HG03565 (cell line): ENCODE measurements around the gene PKN1.
A peak's percentile ranks its signal among the peaks of the same experiment; 100 is the strongest.
"Not testable (repeated sequence)": the region's sequence is repeated elsewhere in the genome, so short reads cannot be mapped to it uniquely, and the experiment has no call there.

Source experiments
- ATAC-seq: cut with Tn5 transposase; IDR thresholded peaks from one replicate; pipeline ENCODE4 v1.9.1; 2021; ENCODE audit warnings: mild to moderate bottlenecking, moderate library complexity; ENCODE audit not compliant: unreplicated experiment

Gene PKN1

DNA sequence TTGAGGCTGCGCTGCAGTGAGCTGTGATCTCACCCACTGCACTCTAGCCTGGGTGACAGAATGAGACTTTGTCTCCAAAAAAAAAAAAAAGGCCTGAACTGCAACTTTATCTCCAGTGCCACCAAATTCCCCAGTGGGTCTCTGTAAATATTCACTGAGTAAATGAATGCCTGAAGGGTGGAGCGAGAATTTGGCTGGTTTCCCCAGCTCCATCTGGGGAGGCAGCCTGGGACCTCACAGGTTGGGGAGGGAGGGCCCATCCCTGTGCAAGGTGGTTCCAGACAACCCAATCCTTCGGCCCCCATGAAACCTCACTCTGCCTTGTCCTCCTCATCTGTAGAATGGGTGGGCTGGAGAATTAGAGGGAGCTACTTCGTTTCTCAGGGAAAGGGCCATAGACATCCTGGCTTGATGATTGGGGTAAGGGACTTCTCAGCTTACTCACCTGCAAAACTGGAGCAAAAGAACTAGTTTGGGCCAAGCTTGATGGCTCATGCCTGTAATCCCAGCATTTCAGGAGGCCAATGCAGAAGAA is 4.2 kb upstream of the PKN1 start:
- no peak for ATAC-seq

DNA sequence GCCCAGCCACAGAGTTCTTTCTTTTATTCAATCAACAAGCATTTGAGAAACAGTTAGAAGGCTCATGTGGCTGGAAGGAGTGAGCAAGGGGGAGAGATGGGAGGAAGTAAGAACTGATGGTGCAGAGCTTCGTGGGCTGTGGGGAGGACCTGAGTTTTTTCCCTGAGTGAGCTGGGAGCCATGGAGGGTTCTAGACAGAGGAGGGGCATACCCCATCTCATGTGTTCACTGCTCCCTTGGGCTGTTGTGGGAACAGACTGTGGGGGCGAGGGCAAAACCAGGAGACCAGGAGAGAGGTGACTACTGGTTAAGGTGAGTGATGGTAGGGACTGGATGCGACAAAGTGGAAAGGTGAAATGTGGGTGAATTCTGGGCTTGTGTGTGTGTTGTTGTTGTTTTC is 2.4 kb upstream of the PKN1 start:
- ATAC-seq = no peak

DNA sequence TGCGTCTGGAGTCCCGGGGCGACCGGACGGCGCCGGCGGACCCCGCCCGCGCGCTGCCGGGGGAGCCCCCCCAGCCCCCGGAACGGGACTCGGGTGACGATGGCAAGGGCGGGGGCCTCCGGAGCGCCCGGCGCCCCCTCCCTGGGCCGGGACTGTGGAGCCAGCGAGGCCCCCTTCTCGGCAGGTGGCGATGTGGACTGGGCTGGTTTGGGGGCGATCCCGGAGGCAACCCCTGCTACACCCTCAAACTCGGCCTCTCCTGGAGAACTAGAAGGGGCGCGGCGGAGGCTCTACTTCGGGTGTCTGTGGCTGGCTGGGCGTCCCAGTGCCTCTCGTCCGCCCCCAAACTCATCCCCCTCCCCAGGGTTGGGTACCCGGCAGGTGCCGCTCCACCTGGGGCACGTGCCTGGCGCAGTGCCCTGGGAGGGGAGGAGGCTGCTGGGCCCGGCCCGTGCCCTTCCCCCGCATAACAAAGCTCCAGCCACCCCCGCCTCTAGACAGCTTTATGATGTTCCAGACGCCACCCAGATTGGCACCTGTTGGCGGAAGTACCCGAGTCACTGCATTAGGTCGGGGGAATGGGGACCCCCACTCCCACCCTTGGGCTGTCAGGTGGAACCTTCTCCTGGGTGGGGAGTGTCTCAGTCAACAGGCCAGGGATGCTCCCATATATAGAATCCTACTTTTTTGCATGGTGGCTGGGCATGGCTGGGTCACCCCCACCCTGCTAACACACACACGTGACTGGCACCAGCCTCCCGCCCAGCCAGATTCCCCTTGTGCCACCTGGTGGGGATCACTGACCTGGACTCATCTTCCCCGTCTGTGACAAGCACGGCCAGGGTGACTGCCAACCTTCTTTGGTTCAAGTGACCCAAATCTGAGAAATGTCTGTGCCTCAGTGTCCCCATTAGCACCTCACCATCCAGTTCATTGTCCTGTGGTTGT is 722 bp downstream of the PKN1 start:
- ATAC-seq = no peak

DNA sequence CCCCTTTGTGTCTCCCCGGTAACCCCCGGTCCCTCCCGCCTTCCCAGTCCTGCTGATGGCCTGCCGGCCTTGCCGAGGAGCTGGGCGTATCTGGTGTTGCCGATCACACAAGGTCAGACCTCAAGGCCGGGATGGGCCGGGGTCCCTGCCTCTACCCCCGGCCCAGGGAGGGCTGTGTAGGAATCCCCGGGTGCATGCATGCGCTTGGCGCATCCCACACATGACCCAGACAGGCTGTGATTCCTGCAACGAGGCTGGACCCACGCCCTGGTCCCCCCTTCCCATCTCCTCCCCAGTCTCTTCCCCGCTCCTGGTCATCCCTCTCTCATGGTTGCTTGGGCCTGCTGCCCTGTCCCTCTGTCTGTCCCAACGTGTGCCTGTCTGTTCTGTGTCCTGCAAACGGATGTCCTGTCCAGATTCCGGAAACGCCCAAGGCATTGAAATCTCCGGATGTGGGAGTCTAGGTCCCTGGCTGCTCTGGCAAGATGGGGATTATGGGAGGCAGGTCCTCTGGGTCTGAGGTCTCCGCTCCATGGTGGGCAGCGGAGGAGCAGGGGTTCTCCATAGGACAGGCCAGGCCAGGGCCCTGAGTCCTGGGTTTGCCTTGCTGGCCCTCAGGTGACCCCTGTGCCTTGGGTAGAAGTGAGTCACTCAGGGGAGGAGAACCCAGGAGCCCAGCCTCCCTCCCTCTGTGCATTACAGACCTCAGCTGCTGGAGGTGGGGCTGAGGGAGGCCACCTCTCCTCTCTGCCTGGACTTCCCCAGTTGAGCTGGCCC is 1.6 kb downstream of the PKN1 start:
- no peak for ATAC-seq

DNA sequence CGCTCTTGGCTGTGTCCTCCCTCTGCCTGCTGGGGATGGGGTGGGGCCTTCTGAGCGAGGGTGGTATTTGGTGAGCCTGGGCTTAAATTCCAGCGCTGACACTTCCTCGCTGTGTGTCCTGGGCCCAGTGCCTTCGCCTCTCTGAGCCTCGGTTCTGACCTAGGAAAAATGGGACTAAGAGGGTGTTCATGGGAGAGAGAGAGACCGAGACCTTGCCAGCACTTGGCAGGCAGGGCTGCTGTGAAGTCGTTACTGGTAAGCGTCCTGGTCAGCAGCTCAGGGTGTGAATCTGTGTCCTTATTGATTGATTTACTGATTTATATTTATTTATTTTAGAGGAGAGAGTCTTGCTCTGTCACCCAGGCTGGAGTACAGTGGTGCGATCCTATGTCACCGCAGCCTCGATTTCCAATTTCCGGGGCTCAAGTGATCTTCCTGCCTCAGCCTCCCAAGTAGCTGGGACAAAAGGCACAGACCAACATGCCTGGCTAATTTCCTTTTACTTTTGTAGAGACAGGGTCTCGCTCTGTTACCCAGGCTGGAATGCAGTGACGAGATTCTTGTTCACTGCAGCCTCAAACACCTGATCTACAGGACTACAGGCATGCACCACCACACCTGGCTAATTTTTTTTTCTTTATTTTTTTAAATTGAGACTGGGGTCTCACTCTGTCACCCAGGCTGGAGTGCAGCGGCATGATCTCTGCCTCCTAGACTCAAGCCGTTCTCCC is 2.4 kb downstream of the PKN1 start:
- no peak for ATAC-seq

DNA sequence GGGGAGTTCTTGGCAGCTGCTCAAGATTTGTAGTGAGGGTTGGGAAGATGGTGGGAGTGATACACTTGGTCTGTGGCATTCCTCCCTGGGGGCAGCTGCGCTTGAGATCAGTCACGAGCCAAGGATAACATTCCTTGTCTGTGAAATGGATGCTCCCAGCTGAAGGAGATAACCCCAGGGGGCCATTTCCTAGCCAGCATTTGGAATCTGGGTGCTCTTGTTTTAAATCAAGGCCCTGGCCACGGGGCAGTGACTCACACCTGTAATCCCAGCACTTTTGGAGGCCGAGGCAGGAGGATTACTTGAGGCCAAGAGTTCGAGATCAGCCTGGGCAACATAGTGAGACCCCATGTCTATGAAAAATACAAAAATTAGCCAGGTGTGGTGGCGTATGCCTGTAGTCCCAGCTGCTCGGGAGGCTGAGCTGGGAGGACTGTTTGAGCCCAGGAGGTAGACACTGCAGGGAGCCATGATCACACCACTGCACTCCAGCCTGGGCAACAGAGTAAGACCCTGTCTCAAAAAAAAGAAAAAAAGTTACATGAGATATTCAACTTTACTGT is 4.6 kb downstream of the PKN1 start:
- ATAC-seq = no peak

DNA sequence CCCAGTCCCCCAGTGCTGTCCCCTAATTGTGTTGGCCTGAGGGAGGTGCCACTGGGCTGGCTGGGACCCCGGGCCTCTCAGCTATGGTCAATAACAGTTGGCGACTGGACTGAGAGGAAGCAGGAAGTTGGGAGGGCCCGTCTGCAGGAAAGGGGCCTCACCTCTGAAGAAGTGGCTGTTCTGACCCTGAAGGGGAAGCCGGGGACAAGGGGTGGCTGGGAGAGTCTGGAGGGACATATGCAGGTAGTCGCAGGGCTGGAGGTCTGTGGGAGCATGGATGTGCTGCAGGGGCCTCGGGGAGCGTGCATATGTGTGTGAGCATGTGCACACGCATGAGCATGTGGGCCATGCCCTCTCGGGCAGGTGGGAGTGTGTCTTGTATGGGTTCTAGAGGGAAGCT is 5.9 kb downstream of the PKN1 start:
- no peak for ATAC-seq

DNA sequence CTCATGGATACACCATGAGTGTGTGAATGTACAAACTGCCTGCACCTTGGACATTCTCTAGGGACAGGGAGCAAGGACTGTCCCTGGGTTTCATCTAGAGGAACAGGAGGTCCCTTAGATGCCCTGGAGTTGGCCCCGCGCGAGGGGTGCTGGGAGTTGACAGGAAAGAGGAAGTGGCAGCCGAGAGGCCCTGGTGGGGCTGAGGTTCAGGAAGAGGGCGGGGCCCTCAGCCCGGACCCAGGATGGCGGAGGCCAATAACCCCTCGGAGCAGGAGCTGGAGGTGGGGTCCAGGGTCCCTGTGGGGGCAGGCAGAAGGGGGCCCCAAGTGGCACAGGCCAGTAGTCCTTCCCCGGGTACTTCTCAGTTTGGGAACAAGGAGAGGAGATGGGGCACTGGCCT is 6.9 kb downstream of the PKN1 start:
- ATAC-seq = peak; percentile 60

DNA sequence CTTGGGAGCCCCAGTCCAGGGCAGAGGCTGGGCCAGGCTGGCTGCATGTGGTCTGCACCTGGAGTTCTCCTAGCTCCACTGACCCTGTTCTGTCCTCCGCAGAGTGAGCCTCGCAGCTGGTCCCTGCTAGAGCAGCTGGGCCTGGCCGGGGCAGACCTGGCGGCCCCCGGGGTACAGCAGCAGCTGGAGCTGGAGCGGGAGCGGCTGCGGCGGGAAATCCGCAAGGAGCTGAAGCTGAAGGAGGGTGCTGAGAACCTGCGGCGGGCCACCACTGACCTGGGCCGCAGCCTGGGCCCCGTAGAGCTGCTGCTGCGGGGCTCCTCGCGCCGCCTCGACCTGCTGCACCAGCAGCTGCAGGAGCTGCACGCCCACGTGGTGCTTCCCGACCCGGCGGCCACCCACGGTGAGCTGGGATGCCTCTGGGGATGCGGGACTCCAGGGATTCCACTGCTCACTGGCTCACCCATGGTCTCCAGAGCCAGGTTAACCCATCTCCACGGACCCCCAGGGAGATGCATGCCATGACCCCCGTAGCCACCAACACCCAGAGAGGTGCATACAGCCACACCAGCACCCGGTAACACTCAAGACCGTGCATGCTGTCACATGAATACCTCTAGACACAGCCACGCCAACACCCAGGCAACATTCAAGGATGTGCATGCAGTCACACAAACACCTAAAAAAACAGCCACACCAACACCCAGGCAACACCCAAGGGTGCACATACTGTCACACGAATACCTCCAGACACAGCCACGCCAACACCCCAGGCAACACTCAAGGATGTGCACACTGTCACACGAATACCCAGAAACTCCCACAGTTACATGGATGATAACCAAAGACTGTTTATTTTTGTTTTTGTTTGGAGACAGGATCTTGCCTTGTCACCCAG is 8.2 kb downstream of the PKN1 start:
- ATAC-seq = no peak

DNA sequence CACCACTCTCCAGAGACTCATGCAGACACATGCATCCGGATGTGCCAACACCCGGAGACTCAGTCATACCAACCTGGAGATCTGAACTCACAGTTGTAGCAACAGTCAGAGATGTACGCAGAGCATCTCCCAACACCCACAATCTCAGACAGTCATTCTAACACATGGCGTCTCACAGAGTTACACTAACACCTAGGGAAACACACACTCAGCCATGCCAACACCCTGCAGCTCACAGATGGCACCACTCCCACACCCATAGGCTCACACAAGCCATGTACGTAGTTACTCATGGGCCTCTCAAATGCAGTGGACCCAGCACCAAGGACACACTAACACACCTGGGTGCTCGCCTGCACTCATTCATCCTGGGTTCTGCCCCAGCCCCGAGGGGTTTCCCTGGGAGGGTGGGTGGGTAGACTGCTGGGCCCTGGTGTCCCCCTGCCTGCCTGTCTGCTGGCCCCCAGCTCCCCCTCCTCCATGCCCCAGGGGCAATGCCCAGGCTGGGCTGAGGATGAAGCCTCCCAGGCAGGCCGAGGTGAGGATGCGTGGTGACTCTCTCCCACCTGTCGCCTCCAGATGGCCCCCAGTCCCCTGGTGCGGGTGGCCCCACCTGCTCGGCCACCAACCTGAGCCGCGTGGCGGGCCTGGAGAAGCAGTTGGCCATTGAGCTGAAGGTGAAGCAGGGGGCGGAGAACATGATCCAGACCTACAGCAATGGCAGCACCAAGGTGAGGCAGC is 10.0 kb downstream of the PKN1 start:
- no peak for ATAC-seq

DNA sequence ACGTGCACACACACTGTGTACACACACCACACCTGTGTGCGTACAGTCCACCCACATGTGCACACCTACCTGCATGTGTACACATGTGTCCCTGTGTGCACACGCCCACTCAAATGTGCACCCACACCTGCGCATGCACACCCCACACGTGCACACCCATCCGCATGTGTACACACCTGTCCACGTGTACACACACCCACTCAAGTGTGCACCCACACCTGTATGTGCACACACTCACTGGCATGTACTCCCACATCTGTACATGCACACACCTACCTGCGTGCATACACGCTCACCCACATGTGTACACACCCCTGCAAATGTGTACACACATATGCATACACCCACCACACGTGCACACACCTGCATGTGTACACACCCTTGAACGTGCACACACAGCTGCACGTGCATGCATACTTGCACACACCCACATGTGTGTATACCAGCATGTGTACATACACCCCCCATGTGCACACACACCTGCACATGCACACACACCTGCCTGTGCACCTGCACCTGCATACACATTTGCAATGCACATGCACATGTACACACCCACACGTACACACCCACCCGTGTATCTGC is 10.6 kb downstream of the PKN1 start:
- ATAC-seq = no peak

DNA sequence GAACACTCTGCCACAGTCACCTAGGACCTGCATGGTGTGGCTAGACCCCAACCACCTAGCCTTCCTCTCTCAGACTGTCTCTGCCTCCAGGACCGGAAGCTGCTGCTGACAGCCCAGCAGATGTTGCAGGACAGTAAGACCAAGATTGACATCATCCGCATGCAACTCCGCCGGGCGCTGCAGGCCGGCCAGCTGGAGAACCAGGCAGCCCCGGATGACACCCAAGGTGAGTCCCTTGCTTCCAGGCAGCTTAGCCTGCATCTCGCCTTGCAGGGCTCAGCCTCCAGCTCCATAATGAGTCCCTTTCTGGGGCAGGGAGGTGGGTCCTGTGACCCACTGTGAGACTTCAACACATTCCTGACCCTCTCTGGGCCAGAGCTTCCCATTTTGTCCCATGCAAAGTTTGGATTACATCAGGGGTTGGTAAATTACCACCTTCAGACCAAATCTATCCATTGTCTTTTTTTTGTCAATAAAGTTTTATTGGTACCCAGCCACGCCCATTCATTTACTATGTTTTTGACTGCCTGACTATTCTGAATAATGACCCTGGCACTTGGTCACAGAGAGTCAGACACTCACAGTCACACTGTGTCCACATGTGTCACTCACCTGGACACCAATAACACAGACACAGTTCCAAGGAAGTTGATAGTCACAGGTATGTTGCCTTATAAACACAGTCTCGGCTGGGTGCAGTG is 13.4 kb downstream of the PKN1 start:
- ATAC-seq = no peak

DNA sequence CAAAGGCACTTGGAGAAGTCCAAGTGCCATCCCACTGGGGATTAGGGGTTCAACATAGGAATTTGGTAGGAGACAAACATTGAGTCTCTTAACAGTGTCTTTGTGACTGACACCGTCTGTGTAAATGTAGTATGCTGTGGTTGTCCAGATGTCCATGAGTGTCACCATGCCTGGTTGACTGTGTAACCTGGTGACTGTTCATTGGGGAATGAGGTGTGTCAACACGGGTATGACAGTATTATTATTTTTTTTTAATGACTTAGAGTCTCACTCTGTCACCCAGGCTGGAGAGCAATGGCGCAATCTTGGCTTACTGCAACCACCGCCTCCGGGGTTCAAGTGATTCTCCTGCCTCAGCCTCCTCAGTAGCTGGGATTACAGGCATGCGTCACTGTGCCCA is 16.2 kb downstream of the PKN1 start:
- ATAC-seq = no peak

DNA sequence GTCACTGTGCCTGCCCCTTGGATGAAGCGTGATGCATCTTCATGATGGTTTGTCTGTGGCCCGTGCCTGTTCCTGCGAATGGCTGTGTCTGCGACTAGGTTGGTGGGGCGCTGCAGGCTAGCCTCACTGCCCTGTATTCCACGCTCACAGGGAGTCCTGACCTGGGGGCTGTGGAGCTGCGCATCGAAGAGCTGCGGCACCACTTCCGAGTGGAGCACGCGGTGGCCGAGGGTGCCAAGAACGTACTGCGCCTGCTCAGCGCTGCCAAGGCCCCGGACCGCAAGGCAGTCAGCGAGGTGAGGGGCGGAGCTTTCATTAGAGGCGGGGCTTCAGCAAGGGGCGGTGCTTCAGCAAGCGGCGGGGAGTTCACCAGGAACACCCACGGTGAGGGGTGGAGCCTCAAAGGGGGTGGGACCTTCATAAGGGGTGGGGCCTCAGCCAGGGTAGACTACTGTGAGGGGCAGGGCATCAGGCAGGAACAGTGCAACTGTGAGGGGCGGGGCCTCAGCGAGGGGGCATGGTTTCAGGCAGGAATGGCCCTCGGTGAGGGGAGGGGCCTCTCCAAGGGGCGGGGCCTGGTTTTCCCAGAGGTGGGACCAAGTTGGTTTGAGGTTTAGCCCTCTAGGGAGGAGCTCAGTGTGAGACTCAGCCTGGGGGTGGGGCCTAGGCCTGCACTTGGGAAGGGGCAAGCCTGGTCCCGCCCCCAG is 17.2 kb downstream of the PKN1 start:
- ATAC-seq = no peak

DNA sequence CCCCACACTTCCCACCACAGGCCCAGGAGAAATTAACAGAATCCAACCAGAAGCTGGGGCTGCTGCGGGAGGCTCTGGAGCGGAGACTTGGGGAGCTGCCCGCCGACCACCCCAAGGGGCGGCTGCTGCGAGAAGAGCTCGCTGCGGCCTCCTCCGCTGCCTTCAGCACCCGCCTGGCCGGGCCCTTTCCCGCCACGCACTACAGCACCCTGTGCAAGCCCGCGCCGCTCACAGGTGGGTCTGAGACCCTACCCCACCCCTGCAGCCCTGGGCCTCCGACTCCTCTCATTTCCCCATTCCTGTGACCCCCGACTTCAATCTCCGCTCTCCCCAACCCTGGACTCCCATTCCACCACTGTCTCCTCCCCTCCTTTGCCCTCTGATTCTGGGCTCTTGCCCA is 17.8 kb downstream of the PKN1 start:
- ATAC-seq = no peak

DNA sequence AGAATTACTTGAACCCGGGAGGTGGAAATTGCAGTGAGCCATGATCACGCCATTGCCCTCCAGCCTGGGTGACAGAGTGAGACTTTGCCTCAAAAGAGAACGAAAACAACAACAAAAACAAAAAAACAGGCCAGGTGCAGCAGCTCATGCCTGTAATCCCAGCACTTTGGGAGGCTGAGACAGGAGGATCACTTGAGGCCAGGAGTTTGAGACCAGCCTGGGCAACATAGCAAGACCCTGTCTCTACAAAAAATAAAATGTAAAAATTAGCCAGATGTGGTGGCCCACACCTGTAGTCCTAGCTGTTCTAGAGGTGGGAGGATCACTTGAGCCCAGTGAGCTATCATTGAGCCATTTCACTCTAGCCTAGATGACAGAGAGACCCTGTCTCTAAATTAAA is 19.2 kb downstream of the PKN1 start:
- ATAC-seq = not testable (repeated sequence)

DNA sequence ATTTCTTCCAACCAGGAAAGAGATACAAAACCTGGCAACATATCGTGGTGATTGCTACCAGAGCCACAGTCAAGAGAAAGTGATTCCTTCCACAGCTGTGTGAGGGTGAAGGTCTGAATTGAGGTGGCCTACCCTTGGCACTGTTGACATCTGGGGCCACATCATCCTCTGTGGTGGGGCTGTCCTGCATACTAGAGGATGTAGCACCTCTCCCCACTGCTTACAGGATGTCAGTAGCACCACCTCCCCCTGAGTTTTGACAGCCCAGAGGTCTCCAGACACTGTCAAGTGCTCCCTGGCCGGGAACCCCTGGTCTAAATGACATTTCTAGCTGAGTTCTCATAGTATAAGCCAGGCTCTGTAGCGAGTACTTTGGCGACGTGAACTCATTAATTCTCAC is 26.6 kb downstream of the PKN1 start:
- ATAC-seq = no peak

DNA sequence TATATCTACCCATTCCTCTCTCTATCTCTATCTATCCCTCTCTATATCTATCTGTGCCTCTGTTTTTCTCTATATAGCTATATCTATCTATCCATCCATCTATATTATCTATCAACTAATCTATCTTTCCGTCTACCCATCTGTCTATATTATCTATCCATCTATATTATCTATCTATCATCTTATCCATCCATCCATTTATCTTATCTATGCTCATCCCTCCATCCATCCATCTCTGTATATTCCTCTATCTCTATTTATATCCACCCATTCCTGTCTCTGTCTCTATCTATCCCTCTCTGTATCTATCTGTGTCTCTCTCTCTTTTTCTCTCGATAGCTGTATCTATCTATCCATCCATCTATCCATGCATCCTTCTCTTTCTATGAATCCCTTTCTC is 27.8 kb downstream of the PKN1 start:
- no peak for ATAC-seq
